HG03045 (cell line): ENCODE data around the gene SCFD1.
"Not testable (repeated sequence)": the region's sequence is repeated elsewhere in the genome, so short reads cannot be mapped to it uniquely, and the experiment has no call there.

Experiments
- ATAC-seq: cut with Tn5 transposase; IDR thresholded peaks from one replicate; pipeline ENCODE4 v1.9.1; 2021; ENCODE audit warnings: mild to moderate bottlenecking, moderate library complexity; ENCODE audit not compliant: unreplicated experiment

Gene SCFD1

DNA sequence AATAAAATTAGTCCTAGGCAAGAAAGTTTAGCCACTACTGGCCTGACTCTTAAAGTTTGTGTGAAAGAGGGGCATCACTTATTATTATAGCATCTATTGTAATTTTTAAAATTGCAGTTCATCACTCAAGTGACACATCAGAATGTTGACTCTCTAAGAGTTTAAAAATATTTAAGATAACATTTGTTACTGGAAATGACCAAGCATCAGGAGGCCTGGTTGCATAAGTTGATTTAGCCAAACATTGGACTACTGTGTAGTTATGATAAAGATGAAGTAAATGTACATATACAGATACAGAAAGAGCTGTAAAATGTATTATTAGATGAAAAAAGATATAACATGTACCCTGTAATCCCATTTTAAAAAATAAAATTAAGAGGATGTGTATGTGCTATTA is 47.5 kb downstream of the SCFD1 start:
- no peak for ATAC-seq

DNA sequence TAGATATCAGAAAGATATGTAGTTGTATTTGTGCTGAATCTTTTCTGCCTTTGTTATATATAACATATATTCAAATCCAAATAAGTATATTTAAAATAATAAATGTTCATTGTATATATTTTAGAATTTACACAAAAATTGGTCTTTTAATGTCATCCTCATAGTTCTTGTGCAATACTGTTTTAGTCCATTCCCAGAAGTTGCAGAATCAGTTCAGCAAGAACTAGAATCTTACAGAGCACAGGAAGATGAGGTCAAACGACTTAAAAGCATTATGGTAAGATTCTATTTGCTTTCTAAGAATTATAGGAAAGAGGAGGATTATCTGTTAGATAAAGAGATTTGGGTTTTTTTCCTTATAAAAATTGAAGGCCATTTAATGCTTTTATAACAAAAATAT is 51.0 kb downstream of the SCFD1 start:
- ATAC-seq = no peak

DNA sequence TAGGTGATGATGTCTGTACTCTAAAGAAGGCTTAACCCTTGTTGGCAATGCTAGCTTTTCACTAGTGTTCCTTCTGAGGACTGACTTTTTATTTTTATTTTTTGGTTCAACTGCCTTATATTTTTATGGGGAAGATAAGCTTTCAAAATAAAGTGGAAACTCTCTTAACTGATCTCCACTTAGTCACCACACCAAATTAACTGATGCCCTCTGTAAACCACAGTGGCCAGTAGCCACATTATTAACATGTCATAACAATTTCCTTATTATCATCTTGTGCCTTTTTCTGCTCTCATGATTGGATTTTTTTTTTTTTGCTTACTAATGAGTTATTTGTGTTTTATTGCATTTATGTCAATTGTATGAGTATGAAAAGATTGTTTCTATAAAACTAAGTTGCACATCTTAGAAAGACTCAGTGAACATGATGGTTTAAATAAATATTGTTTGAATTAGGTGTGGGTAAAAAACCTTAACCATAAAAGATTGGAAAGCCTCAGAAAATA is 56.9 kb downstream of the SCFD1 start:
- ATAC-seq = no peak

DNA sequence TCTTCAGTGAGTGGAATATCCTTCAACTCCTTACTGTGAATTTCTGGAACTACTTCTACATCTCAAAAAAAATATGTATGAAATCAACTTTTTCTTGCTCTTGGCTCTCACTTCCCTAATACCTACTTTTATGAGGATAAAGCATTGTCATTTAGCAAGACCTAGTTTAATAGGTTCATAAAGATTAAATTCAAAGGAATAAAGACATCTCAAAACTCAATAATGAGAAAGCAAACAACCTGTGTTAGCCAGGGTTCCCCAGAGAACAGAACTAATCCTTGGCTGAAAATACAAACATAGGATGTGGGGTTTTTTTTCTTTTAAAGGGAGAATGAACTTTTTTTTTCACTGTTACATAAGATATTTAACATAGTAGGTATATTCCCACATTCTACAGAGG is 57.9 kb downstream of the SCFD1 start:
- no peak for ATAC-seq

DNA sequence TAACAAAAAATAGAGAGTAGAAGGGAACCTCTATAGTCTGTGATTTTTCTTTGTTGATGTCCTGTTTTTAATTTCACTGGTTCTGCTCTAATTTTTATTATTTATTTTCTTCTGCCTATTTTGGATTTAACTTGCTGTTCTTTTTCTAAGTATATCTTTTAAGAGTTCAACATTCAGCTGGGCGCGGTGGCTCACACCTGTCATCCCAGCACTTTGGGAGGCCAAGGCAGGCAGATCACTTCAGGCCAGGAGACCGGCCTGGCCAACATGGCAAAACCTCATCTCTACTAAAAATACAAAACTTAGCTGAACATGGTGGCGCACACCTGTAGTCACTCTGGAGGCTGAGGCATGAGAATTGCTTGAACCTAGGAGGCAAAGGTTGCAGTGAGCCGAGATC is 58.7 kb downstream of the SCFD1 start:
- ATAC-seq = not testable (repeated sequence)

DNA sequence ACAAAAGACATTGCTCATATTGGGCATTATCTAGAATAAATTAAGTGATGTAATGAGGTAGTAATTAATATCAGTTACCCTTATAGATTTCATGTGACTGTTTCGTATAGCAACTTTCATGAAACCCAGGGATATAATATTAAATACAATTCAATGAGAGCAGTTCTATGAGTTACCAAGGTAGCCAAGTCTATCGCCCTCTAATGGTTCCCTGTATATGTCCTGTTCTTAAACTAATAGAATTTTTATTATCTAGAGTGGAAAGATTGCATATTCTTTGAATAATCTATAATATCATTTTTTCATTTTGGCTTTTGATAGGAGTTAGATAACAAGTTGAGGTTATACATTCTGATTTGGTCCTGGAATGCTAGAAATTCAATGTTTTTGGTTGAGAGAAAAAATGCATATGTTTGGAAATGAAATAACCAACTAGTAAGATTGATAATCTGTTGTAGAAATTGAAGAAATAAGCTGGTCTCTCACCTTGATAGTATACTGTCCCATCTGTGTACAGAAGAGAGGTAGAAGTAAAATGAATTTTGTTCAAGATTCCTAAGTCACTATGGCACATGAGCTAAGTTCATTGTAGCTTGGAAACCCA is 59.7 kb downstream of the SCFD1 start:
- ATAC-seq = no peak

DNA sequence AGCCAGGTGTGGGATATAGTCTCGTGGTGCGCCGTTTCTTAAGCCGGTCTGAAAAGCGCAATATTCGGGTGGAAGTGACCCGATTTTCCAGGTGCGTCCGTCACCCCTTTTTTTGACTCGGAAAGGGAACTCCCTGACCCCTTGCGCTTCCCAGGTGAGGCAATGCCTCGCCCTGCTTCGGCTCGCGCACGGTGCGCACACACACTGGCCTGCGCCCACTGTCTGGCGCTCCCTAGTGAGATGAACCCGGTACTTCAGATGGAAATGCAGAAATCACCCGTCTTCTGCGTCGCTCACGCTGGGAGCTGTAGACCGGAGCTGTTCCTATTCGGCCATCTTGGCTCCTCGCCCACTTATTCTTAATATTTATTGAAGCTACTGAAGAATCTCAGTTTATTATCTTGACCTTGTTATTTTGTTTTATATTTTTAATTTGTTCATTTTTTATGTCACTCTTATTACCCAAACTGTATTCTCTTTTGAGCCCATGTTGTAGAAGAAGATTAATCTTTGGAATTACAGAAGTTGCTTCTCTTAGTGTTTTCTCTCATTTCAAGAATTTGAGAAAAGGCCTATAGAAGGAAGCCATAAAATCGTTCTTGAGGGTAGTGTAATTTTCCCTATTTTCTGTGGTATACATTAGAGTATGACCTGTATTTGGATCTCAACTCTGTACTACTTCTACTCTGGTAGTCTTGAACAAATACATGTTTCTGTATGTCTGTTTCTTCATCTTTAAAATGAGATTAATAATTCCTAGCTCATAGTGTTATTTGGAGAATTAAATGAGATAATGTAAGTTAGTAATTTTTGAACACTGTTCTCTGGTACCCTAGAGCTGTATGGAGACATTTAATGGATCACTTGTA is 68.6 kb downstream of the SCFD1 start:
- not testable (repeated sequence) for ATAC-seq

DNA sequence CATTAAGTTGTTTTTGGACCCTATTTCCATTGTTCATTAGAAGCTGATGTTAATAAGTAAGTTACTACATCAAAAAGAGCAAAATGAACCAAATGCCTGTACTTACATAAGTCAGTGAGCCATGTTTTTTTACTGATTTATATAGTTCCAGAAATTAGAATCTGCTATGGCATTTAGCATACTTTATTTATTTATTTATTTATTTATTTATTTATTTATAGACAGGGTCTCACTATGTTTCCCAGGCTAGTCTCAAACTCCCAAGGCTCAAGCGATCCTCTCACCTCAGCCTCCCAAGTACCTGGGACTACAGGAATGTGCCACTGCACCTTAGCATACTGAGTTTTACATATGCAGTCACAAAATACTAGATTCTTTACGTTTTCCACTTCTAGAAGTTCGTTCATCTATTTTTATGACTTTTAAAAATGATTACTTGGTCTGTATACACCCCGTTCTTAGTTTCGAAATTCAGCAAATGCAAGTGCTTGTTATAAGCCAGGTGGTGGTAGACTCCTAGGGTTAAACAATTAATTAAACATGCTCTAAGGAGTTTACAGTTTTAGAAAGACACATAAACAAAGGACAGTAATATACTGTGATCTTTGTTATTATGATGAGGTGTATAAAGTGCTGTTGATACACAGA is 69.8 kb downstream of the SCFD1 start:
- ATAC-seq = no peak

DNA sequence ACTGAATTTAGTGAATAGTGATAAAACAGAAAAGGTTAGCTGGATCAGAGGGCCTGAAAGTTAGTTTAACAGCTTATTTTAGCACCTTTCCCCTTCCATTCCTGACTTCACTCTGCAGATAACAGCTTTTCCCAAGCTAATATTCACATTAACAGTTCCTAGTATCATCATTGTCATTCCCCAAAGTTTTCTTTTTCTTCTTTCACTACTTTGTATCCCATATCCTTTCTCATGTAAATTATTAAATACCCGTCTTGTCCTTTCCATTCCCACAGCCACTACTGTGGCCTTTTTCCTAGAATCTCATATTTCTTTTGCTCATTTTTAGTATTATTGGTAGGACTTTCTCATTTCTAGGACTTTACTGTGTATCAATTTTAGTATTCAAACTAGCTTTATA is 70.5 kb downstream of the SCFD1 start:
- ATAC-seq = no peak

DNA sequence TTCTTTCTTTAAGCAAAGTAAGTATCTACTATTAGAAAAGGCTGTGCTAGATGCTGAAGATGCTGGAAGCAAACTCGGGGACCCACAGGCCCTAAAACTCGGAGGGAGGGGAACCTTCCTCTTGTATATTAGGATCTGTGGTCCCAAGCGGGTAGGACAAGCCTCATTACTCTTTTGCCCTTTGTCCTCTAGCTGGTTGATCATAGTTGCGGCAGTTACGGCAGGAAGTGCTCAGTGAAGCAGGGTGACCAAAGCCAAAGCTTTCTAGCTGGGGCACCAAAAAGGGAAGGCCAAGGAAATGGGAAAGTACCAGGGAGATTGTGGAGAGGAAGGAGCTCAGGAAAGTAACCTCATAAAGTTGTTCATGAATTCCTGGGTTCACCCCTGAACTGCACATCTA is 76.3 kb downstream of the SCFD1 start:
- no peak for ATAC-seq

DNA sequence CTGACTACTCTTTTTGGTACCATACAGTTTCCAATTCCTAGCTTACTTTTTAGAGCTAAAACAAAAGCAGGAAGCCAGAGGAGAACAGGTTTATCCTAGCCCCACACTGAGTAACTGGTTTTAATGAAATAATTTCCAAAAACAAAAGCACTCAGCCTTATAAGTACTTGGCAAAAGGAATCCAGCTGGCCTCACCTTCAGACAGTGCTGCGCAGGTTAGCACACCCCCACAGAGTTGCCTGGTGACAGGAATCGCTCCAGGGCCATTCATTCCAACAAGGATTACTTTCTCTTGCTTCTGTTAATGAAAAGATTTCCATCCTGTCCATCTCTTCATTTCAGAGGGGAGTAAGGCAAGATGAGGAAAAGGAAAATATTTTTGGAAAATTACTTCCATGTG is 84.6 kb downstream of the SCFD1 start:
- no peak for ATAC-seq

DNA sequence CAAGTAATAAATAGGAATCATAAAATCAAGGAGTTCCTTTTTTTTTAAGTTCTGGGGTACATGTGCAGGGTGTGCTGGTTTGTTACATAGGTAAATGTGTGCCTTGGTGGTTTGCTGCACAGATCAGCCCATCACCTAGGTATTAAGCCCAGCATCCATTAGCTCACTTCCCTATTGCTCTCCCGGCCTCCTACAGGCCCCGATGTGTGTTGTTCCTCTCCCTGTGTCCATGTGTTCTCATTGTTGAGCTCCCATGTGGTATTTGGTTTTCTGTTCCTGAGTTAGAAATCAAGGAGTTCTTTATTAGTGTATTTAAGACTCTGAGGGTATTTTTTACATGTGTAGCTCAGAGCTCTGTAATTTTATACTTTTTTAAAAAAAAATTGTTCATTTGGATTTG is 86.0 kb downstream of the SCFD1 start:
- no peak for ATAC-seq

DNA sequence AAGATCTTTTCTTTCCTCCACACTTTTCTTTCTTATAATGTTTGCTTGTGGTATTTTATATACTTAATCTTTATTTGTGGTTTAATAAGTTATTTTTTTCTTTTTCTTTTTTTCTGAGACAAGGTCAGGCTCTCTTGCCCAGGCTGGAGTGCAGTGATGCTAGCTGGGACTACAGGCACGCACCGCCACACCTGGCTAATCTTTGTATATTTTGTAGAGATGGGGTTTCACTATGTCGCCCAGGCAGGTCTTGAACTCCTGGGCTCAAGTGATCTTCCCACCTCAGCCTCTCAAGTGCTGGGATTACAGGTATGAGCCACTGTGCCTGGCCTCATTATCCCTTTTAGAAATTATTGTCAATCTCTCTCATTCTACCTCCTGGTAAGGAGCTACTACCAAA is 87.1 kb downstream of the SCFD1 start:
- ATAC-seq = no peak

DNA sequence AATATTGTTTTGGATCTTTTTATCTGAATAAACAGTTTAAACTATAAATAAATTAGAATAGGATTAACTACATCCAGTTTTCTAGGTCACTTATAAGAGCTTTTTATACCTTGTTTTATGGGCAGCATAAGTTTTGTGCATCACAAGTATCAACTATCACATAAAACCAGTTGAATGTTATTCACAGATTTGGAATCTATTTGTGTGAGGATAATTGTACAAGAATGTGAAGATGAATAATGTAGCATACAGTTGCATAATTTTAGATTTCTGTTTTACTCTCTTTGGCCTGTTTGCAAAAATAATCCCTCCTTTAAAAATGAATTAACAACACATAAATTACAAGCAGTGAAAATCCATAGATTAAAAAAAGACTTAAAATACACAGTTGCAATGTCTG is 88.8 kb downstream of the SCFD1 start:
- ATAC-seq = no peak

DNA sequence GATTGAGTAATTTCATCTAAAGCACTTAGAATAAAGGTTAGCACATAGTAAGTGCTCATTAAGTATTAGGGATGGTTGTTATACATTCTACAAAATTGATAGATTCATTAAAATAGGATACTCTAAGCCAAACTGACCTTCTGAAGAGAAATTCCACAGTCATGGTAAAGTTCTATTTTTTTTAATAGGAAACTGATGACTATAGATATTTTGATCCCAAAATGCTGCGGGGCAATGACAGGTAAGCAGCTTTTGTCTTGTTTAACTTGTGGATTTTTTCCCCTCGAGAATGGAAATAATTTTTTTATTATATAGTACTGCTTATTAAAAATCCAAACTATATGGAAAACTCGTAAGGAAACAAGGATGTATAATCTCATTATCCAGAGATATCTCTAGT is 97.0 kb downstream of the SCFD1 start:
- ATAC-seq = no peak

DNA sequence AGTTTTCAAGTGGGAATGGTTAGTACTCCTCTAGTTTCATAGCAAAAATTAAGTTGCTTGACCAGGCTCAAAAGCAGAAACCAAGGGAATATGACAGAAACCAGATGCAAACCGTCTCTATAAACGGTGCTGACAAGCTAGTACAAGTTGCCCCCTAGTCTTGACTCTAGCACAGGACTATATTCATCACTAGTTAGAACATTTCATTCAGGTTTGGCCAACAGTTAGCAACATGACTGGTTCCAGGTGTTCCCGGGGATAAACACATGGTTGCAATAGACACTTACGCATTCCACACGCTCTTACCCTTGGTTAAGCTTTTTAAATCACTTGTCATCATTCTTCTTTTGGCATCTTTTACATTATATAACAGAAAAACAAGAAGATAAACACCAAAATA is 103.6 kb downstream of the SCFD1 start:
- ATAC-seq = no peak

DNA sequence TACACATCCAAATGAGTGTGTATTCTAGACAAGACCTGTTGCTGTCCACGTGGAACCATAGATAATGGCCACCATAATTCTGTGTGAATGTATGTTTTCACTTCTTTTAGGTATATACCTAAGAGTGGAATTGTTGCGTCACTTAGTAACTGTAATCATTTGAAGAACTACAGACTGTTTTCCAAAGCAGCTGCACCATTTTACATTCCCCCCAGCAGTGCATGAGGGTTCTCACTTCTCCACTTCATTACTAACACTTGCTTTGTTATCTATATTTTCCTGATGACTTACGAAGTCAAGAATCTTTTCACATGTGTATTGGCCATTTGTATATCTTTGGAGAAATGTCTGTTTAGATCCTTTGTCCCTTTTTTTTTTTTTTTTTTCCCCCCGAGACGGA is 106.4 kb downstream of the SCFD1 start:
- ATAC-seq = no peak

DNA sequence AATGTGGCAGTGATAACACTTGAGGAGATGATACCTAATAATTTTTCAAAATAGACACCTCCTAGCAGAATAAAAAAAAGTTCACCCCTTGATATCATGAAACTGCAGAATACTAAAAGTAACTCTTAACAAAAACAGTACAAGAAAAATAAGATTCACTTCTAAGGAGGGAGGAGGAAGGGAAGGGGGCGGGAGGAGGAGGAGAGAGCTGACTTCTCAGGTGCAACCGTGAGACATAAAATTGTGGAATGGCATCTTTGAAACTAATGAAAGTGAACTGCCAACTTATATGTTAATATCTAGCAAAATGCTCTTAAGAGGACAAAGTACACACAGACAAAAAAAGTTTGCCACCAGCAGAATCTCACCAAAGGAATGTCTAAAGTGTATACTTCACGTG is 115.8 kb downstream of the SCFD1 start:
- ATAC-seq = no peak

DNA sequence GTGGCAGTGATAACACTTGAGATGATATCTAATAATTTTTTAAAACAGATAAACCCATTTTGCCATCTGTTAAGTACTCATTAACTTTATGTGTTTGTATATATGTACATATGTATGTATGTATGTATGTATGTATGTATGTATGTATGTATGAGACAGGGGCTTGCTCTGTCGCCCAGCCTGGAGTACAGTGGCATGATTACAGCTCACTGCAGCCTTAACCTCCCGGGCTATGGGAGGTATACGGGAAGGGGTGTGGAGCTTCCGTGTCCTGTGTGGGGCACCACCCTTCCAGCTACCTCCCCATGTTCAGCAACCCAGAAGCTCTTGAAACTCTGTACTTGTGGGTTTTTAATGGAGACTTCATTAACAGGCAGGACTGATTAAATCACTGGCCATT is 116.9 kb downstream of the SCFD1 start:
- no peak for ATAC-seq

DNA sequence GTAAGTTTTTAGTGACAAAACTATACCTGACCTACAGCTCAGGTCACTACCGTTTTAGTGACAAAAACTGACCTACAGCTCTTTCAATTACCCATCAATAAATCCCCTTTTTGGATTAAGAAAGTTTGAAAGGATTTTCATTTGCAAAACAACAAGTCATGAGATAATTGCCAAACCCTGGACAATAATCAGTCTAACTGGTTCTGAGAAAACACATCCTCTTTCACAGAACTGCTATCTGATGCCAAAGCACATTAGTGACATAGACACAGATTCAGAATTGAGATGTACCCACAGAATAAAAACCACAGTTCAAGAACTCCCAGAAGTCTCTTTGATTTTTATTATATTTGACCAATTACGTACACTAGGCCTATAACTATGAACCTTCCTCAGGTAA is 126.2 kb downstream of the SCFD1 start:
- no peak for ATAC-seq

DNA sequence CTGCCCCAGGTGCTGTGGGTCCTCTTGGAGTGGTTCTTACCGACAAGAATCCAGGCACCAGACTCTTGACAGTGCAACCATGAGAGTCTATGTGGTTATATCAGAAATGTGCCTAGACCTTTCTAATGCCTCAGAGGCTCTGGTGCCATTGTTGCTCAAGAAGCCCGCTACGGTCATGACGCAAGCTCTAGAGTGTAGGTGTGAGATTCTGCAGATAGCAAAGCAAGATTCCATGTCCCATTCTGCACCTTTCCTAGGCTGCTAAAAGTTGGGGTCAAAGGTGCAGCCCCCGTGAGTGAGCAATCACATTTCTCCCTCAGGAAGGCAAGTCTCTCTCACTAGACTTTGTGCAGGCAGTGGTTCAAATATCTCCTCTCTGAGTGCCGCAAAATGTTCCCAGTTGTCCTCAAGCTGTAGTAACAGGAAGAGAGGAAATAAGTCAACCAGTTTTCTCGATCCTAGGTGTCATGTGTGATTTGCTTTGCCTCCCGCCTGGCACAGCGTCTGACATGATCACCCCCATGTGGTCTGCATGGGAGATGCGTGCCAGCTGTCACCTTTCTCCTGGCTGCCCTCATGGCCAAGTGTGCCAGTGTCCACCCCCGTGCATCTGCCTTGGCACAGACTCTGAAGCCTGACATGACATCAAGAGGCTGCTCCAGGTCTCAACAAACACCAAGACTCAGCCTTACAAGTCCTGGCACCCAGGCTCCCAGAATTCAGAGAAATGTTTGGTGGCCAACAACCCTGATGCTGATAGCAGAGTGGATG is 129.7 kb downstream of the SCFD1 start:
- no peak for ATAC-seq
